Measurements from ENCODE around the gene PSMG4. TPM values are rescaled to one million over a fixed set of nuclear protein-coding genes. Genes with fewer than 3 reads are reported as not detected.

PSMG4 gene
- total RNA-seq, 1 experiment from 2014 or later = 20.9 TPM

DNA sequence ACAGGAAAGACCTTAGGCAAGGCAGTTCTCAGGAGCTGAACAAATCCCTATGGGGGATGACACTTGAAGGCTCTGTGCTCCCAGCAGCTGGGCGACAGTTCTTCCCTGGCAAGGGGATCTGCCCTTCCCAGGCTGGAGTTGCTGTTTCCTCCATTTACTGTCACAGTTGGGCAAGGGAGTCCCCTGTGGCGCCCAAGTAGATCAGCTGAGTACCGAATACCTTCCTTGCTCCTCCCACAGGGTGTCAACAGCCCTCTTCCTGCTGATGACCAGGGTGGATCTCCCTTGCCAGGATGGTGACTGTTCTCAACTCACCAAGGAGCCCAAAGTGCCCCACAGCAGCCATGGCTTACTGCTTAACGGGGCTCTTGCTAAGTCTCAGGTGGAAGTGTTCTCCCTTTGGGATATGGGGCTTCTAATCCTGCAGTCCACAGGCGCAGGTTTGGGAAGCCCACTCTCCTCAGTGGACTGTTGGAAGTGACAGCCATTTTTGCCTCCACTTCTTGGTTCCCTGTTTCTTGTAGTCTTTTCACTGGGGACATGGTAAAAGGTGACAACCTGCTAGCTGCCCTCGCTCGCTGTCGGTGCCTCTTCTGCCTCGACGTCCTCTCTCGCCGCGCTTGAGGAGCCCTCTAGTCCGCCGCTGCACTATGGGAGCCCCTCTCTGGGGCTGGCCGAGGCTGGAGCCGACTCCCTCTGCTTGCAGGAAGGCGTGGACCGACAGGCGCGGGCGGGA is 5.7 kb upstream of the PSMG4 start:
- H3K27me3 ChIP-seq (replicated peaks; ENCODE audit: control insufficient read depth, insufficient read depth, low read length) = no peaks in the 10 kb centered on the region; the same call in 1 of the 2 replicates

DNA sequence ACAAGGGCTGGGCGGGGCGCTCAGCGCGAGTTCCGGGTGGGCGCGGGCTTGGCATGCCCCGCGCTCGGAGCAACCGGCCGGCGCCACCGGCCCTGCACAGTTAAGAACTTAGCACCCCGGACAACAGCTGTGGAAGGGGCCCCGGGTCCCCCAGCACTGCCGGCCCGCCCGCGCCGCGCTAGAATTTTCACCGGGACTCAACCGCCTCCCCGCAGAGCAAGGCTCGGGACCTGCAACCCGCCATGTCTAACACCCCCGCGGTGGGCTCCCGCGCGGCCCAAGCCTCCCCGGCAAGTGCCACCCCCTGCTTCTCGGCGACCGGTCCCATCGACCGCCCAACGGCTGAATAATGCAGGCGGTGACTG is 5.2 kb upstream of the PSMG4 start:
- DNase-seq = no peak
- Mint-ChIP-seq H3K36me3 (ENCODE audit: insufficient read depth, unreplicated experiment) (peaks cover 6% of the 10 kb centered on the region), H3K27ac (ENCODE audit: unreplicated experiment) (no peak overlapping the region), H3K27me3 (ENCODE audit: insufficient read depth, unreplicated experiment) (no peaks in the 10 kb centered on the region), H3K4me3 (ENCODE audit: unreplicated experiment) (no peak overlapping the region), H3K4me1 (ENCODE audit: low read depth, unreplicated experiment) (peaks cover 5% of the 10 kb centered on the region), H3K9me3 (ENCODE audit: unreplicated experiment) (no peaks in the 10 kb centered on the region)
- ChIA-PET POLR2A (no interaction called here), CTCF (no interaction called here)
- intact Hi-C loops (cut with micrococcal nuclease; ENCODE audit: unreplicated experiment) = no loop called here
- peaks cover 4% of the 10 kb centered on the region; the same call in 1 of the 2 replicates for H3K4me1 ChIP-seq
- H3K27me3 ChIP-seq (replicated peaks; ENCODE audit: control insufficient read depth, insufficient read depth, low read length) = no peaks in the 10 kb centered on the region; the same call in 1 of the 2 replicates
- H3K9me3 ChIP-seq = no peaks in the 10 kb centered on the region
- TF ChIP-seq, protein P1, sequence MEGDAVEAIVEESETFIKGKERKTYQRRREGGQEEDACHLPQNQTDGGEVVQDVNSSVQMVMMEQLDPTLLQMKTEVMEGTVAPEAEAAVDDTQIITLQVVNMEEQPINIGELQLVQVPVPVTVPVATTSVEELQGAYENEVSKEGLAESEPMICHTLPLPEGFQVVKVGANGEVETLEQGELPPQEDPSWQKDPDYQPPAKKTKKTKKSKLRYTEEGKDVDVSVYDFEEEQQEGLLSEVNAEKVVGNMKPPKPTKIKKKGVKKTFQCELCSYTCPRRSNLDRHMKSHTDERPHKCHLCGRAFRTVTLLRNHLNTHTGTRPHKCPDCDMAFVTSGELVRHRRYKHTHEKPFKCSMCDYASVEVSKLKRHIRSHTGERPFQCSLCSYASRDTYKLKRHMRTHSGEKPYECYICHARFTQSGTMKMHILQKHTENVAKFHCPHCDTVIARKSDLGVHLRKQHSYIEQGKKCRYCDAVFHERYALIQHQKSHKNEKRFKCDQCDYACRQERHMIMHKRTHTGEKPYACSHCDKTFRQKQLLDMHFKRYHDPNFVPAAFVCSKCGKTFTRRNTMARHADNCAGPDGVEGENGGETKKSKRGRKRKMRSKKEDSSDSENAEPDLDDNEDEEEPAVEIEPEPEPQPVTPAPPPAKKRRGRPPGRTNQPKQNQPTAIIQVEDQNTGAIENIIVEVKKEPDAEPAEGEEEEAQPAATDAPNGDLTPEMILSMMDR (IDR thresholded peaks at IDR 0.05; ENCODE audit: insufficient read depth in 1 of 2, low read depth in 1 of 2, low read length in 1 of 2, severe bottlenecking in 1 of 2, unreplicated experiment in 1 of 2) = no peak
- no TSS peak for BruUV-seq (replicated peaks)
- no peak overlapping the region for H3K4me3 ChIP-seq (ENCODE audit: low read depth, low read length)
- H3K36me3 ChIP-seq (ENCODE audit: control insufficient read depth, insufficient read depth, low read length) = no peaks in the 10 kb centered on the region

More for the DNA sequence above, 5.7 kb upstream of the PSMG4 start:
- TF ChIP-seq, protein P1 (IDR thresholded peaks at IDR 0.05; ENCODE audit: insufficient read depth in 1 of 2, low read depth in 1 of 2, low read length in 1 of 2, severe bottlenecking in 1 of 2, unreplicated experiment in 1 of 2) = no peak
- H3K9me3 ChIP-seq = no peaks in the 10 kb centered on the region
- peaks cover 9% of the 10 kb centered on the region for H3K4me1 ChIP-seq
- CTCF ChIA-PET = no interaction called here
- Mint-ChIP-seq H3K27ac (ENCODE audit: unreplicated experiment) (no peak overlapping the region), H3K4me1 (ENCODE audit: low read depth, unreplicated experiment) (peaks cover 5% of the 10 kb centered on the region), H3K4me3 (ENCODE audit: unreplicated experiment) (no peak overlapping the region), H3K9me3 (ENCODE audit: unreplicated experiment) (no peaks in the 10 kb centered on the region), H3K27me3 (ENCODE audit: insufficient read depth, unreplicated experiment) (no peaks in the 10 kb centered on the region), H3K36me3 (ENCODE audit: insufficient read depth, unreplicated experiment) (peaks cover 6% of the 10 kb centered on the region)
- no TSS peak for BruUV-seq (replicated peaks)
- no peak for DNase-seq
- no peaks in the 10 kb centered on the region for H3K36me3 ChIP-seq (ENCODE audit: control insufficient read depth, insufficient read depth, low read length)
- H3K4me3 ChIP-seq (ENCODE audit: low read depth, low read length) = no peak overlapping the region
- intact Hi-C loops (cut with micrococcal nuclease; ENCODE audit: unreplicated experiment) = no loop called here
- POLR2A ChIA-PET = no interaction called here

DNA sequence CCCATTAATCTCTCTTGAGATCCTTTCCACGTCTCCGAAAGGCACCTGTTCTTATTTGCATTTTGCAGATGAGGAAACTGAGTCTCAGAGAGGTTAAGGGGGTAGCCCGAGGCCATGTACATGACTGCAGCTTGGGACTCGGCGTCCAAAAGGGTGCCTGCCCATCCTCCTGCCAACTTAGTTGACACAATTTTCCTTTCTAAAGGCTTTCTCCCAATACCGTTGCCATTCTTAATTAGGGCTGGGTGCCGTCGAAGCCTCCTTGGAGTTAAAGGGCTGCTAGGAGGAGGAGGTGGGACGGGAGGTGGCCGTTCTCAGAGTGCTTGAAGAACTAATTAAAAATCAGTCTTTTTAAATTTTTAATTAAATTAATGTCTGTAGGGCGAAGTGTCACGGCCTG is 546 bp upstream of the PSMG4 start:
- Histone ChIP-seq H3K4me1 (no peaks in the 10 kb centered on the region; the same call in 1 of the 2 replicates), H3K27me3 (replicated peaks; ENCODE audit: control insufficient read depth, insufficient read depth, low read length) (no peaks in the 10 kb centered on the region), H3K9me3 (no peaks in the 10 kb centered on the region), H3K4me3 (ENCODE audit: low read depth, low read length) (peak overlapping the region; percentile 34), H3K36me3 (ENCODE audit: control insufficient read depth, insufficient read depth, low read length) (no peaks in the 10 kb centered on the region)
- no peak for DNase-seq
- peaks cover 7% of the 10 kb centered on the region for H3K4me1 Mint-ChIP-seq (ENCODE audit: low read depth, unreplicated experiment)
- H3K27ac Mint-ChIP-seq (ENCODE audit: unreplicated experiment) = no peak overlapping the region
- no peaks in the 10 kb centered on the region for H3K9me3 Mint-ChIP-seq (ENCODE audit: unreplicated experiment)
- TF ChIP-seq, protein P1 (IDR thresholded peaks at IDR 0.05; ENCODE audit: insufficient read depth in 1 of 2, low read depth in 1 of 2, low read length in 1 of 2, severe bottlenecking in 1 of 2, unreplicated experiment in 1 of 2) = no peak
- POLR2A ChIA-PET = interaction anchor here (1.0 to 1.1 kb wide), 2 partner anchors 10 to 101 kb away, joined by 3 to 5 read pairs; partner anchors contain the start of gene TUBB2A
- intact Hi-C loops (cut with micrococcal nuclease; ENCODE audit: unreplicated experiment) = loop anchor here (2.0 kb wide), 2 partner anchors 95 to 189 kb away; partner anchors contain the start of gene RIPK1
- CTCF ChIA-PET = interaction anchor here (1.0 to 1.7 kb wide), 3 partner anchors 11 to 268 kb away, joined by 3 to 10 read pairs (median 7); partner anchors contain the start of gene TUBB2A
- BruUV-seq (replicated peaks) = no TSS peak
- H3K36me3 Mint-ChIP-seq (ENCODE audit: insufficient read depth, unreplicated experiment) = peaks cover 13% of the 10 kb centered on the region
- no peaks in the 10 kb centered on the region for H3K27me3 Mint-ChIP-seq (ENCODE audit: insufficient read depth, unreplicated experiment)
- H3K4me3 Mint-ChIP-seq (ENCODE audit: unreplicated experiment) = peak overlapping the region; percentile 90
